SJSA1 (cell line): ENCODE data around the gene EFCAB11. TPM values are rescaled to one million over a fixed set of nuclear protein-coding genes. Genes with fewer than 3 reads are reported as not detected.

Source experiments
- DNase-seq, 2 experiments: peaks; one replicate each; pipeline ENCODE4 v3.0.0-alpha.2; 2015 to 2020; ENCODE audit warnings: low spot score in 2 of 2, low read depth in 1 of 2
- H3K27ac ChIP-seq: fragments of 250-450 bp; sonication (Bioruptor Pico); 2 replicates; pipeline ENCODE4 v1.5.1; 2020; ENCODE audit warnings: mild to moderate bottlenecking, moderate library complexity
- H3K27me3 ChIP-seq: fragments of 250-450 bp; sonication (Bioruptor Pico); replicated peaks from 2 replicates; pipeline ENCODE4 v1.5.1; 2020; ENCODE audit warnings: mild to moderate bottlenecking, moderate library complexity
- H3K36me3 ChIP-seq: fragments of 250-450 bp; sonication (Bioruptor Pico); 2 replicates; pipeline ENCODE4 v1.5.1; 2020; ENCODE audit warnings: mild to moderate bottlenecking
- H3K4me1 ChIP-seq: fragments of 250-450 bp; sonication (Bioruptor Pico); replicated peaks from 2 replicates; pipeline ENCODE4 v1.6.1; 2021; ENCODE audit warnings: mild to moderate bottlenecking
- H3K4me3 ChIP-seq: fragments of 250-450 bp; sonication (Bioruptor Pico); 2 replicates; pipeline ENCODE4 v1.5.1; 2020; ENCODE audit warnings: mild to moderate bottlenecking
- H3K9me3 ChIP-seq: fragments of 250-450 bp; sonication (Bioruptor Pico); replicated peaks from 2 replicates; pipeline ENCODE4 v1.5.1; 2020; ENCODE audit warnings: mild to moderate bottlenecking
- total RNA-seq: library from RNA; depleted of rRNA; stranded (reverse); fragments of >200 nt; shearing (Covaris generic); gene quantifications from 2 replicates; pipeline ENCODE4 v1.2.3, GENCODE V29; 2014

Gene EFCAB11
- total RNA-seq, 1 experiment from 2014 or later, result 12.3 TPM

- Histone ChIP-seq H3K27ac (no peak overlapping the region), H3K4me1 (no peaks in the 10 kb centered on the region), H3K27me3 (no peaks in the 10 kb centered on the region), H3K9me3 (no peaks in the 10 kb centered on the region), H3K4me3 (no peak overlapping the region), H3K36me3 (peaks cover 83% of the 10 kb centered on the region)
- DNase-seq, result peak; percentile 22 to 62
These were observed 18.8 kb upstream of the EFCAB11 start for GRCh38 chr14:89973234-89973823.

- H3K4me1 ChIP-seq, result no peaks in the 10 kb centered on the region
- no peaks in the 10 kb centered on the region for H3K9me3 ChIP-seq
- DNase-seq, result no peak
- no peaks in the 10 kb centered on the region for H3K27me3 ChIP-seq
- H3K36me3 ChIP-seq, result peaks cover 83% of the 10 kb centered on the region
- H3K4me3 ChIP-seq, result no peak overlapping the region
- no peak overlapping the region for H3K27ac ChIP-seq
These were observed 11.3 kb upstream of the EFCAB11 start for GRCh38 chr14:89965839-89966238.

GRCh38 chr14:89963288-89963978 is 8.9 kb upstream of the EFCAB11 start:
- DNase-seq, result no peak

GRCh38 chr14:89960914-89961313 is 6.4 kb upstream of the EFCAB11 start:
- no peak for DNase-seq
- no peak overlapping the region for H3K27ac ChIP-seq
- no peak overlapping the region for H3K4me3 ChIP-seq
- no peaks in the 10 kb centered on the region for H3K9me3 ChIP-seq
- H3K4me1 ChIP-seq, result peaks cover 13% of the 10 kb centered on the region
- no peaks in the 10 kb centered on the region for H3K27me3 ChIP-seq
- peaks cover 67% of the 10 kb centered on the region for H3K36me3 ChIP-seq

More at GRCh38 chr14:89963288-89963978, 8.9 kb upstream of the EFCAB11 start:
- Histone ChIP-seq H3K27me3 (no peaks in the 10 kb centered on the region), H3K27ac (no peak overlapping the region), H3K4me3 (no peak overlapping the region), H3K4me1 (no peaks in the 10 kb centered on the region), H3K36me3 (peaks cover 77% of the 10 kb centered on the region), H3K9me3 (no peaks in the 10 kb centered on the region)

- no peak overlapping the region for H3K4me3 ChIP-seq
- peaks cover 13% of the 10 kb centered on the region for H3K4me1 ChIP-seq
- H3K9me3 ChIP-seq, result no peaks in the 10 kb centered on the region
- H3K27me3 ChIP-seq, result no peaks in the 10 kb centered on the region
- DNase-seq, result no peak
- H3K36me3 ChIP-seq, result peaks cover 58% of the 10 kb centered on the region
- no peak overlapping the region for H3K27ac ChIP-seq
These were observed 5.4 kb upstream of the EFCAB11 start for GRCh38 chr14:89959853-89960445.

- peaks cover 13% of the 10 kb centered on the region for H3K4me1 ChIP-seq
- H3K27me3 ChIP-seq, result no peaks in the 10 kb centered on the region
- H3K4me3 ChIP-seq, result no peak overlapping the region
- no peaks in the 10 kb centered on the region for H3K9me3 ChIP-seq
- DNase-seq, result no peak
- peaks cover 48% of the 10 kb centered on the region for H3K36me3 ChIP-seq
- no peak overlapping the region for H3K27ac ChIP-seq
These were observed 4.4 kb upstream of the EFCAB11 start for GRCh38 chr14:89958966-89959365.

- Histone ChIP-seq H3K4me3 (no peak overlapping the region), H3K36me3 (peaks cover 36% of the 10 kb centered on the region), H3K27me3 (no peaks in the 10 kb centered on the region), H3K27ac (no peak overlapping the region), H3K9me3 (no peaks in the 10 kb centered on the region), H3K4me1 (peaks cover 18% of the 10 kb centered on the region)
- DNase-seq, result peak in 1 of 2 experiments; percentile 49
These were observed 3.3 kb upstream of the EFCAB11 start for GRCh38 chr14:89957791-89958190.

GRCh38 chr14:89957376-89957775 is 2.8 kb upstream of the EFCAB11 start:
- H3K27me3 ChIP-seq, result no peaks in the 10 kb centered on the region
- H3K9me3 ChIP-seq, result no peaks in the 10 kb centered on the region
- peaks cover 34% of the 10 kb centered on the region for H3K36me3 ChIP-seq
- H3K27ac ChIP-seq, result no peak overlapping the region
- H3K4me1 ChIP-seq, result peaks cover 18% of the 10 kb centered on the region
- peak overlapping the region; percentile 73 for H3K4me3 ChIP-seq
- DNase-seq, result no peak

- Histone ChIP-seq H3K9me3 (no peaks in the 10 kb centered on the region), H3K36me3 (peaks cover 30% of the 10 kb centered on the region), H3K27me3 (no peaks in the 10 kb centered on the region), H3K4me3 (peak overlapping the region; percentile 73), H3K4me1 (peaks cover 18% of the 10 kb centered on the region), H3K27ac (peak overlapping the region; percentile 87)
- DNase-seq, result no peak
These were observed 2.1 kb upstream of the EFCAB11 start for GRCh38 chr14:89956661-89957009.

GRCh38 chr14:89955745-89956660 is 1.5 kb upstream of the EFCAB11 start, which contains the start of gene TDP1:
TDP1 (plus strand) TSS chr14:89955927; CDS start chr14:89963115, 7,188 bp downstream.
- Histone ChIP-seq H3K9me3 (no peaks in the 10 kb centered on the region), H3K4me3 (peak within 1 kb of the TSS; percentile 73), H3K27me3 (no peaks in the 10 kb centered on the region), H3K4me1 (peaks cover 18% of the 10 kb centered on the region), H3K27ac (peak within 1 kb of the TSS; percentile 87), H3K36me3 (peaks cover 23% of the 10 kb centered on the region)
- peak; percentile 92 to 95 for DNase-seq

GRCh38 chr14:89955022-89955744 is 653 bp upstream of the EFCAB11 start:
- peaks cover 18% of the 10 kb centered on the region for H3K4me1 ChIP-seq
- H3K27me3 ChIP-seq, result no peaks in the 10 kb centered on the region
- peak overlapping the region; percentile 19; the same call in 1 of the 2 replicates for H3K27ac ChIP-seq
- no peaks in the 10 kb centered on the region for H3K9me3 ChIP-seq
- H3K4me3 ChIP-seq, result peak overlapping the region; percentile 73
- H3K36me3 ChIP-seq, result peaks cover 23% of the 10 kb centered on the region
- DNase-seq, result no peak

GRCh38 chr14:89953602-89954001 is 928 bp downstream of the EFCAB11 start:
- peaks cover 17% of the 10 kb centered on the region for H3K36me3 ChIP-seq
- no peak overlapping the region for H3K27ac ChIP-seq

GRCh38 chr14:89952576-89952975 is 2.0 kb downstream of the EFCAB11 start:
- no peaks in the 10 kb centered on the region for H3K9me3 ChIP-seq
- H3K27ac ChIP-seq, result no peak overlapping the region
- peaks cover 12% of the 10 kb centered on the region for H3K36me3 ChIP-seq
- no peak for DNase-seq
- no peak overlapping the region for H3K4me3 ChIP-seq
- H3K27me3 ChIP-seq, result no peaks in the 10 kb centered on the region
- peaks cover 13% of the 10 kb centered on the region for H3K4me1 ChIP-seq

More at GRCh38 chr14:89953602-89954001, 928 bp downstream of the EFCAB11 start:
- H3K4me3 ChIP-seq, result peak overlapping the region; percentile 73; the same call in 1 of the 2 replicates
- no peak for DNase-seq
- peaks cover 18% of the 10 kb centered on the region for H3K4me1 ChIP-seq
- no peaks in the 10 kb centered on the region for H3K27me3 ChIP-seq
- no peaks in the 10 kb centered on the region for H3K9me3 ChIP-seq
